ENCODE results near the gene EMP3. TPM values are rescaled to one million over a fixed set of nuclear protein-coding genes. Genes with fewer than 3 reads are reported as not detected.

The EMP3 gene
- total and polyA plus RNA-seq, 2 of the 4 experiments (the other 2 are of a cell fraction): 147 to 632 TPM

GRCh38 chr19:48346191-48346590, 20.8 kb downstream of the EMP3 start:
- H2AK9ac ChIP-seq (replicated peaks; ENCODE audit: low read depth, low read length, poor library complexity): no peak overlapping the region
- no peaks in the 10 kb centered on the region for H3K9me3 ChIP-seq (ENCODE audit: control insufficient read depth, insufficient read depth, low read length)
- no peak overlapping the region for H3K14ac ChIP-seq (replicated peaks; ENCODE audit: low read depth, low read length)
- H3K9ac ChIP-seq (ENCODE audit: low read depth, low read length): no peak overlapping the region
- CTCF ChIA-PET: no interaction called here
- dilution Hi-C loops (cut with HindIII; ENCODE audit: low sequenced_read_pairs, unreplicated experiment): no loop called here
- H2BK5ac ChIP-seq (ENCODE audit: low read depth, low read length, poor library complexity, severe bottlenecking): no peak overlapping the region
- H2BK20ac ChIP-seq (ENCODE audit: low read depth, low read length): no peak overlapping the region
- POLR2A ChIA-PET (ENCODE audit: unreplicated experiment): interaction anchor here (0.7 kb wide), 1 partner anchor 12 kb away, joined by 3 read pairs; no protein-coding TSS in a partner anchor
- TF ChIP-seq CHD1 (IDR thresholded peaks at IDR 0.05; ENCODE audit: low read depth, low read length): no peak
- no peak for TF ChIP-seq ELK1 (IDR thresholded peaks at IDR 0.05; ENCODE audit: borderline replicate concordance, low read depth, low read length)
- no peak for TF ChIP-seq SMC3 (IDR thresholded peaks at IDR 0.05; ENCODE audit: low read depth, low read length)
- no peak for TF ChIP-seq BHLHE40 (IDR thresholded peaks at IDR 0.05; ENCODE audit: low read depth, low read length)
- TF ChIP-seq RFX5 (IDR thresholded peaks at IDR 0.05; ENCODE audit: low read depth, low read length): no peak
- no peak for TF ChIP-seq MAZ (IDR thresholded peaks at IDR 0.05; ENCODE audit: borderline replicate concordance, low read depth, low read length)
- TF ChIP-seq RAD21 (IDR thresholded peaks at IDR 0.05; ENCODE audit: low read length): no peak
- no peak for TF ChIP-seq MXI1 (IDR thresholded peaks at IDR 0.05; ENCODE audit: borderline replicate concordance, low read depth, low read length)
- no peak for TF ChIP-seq RCOR1 (IDR thresholded peaks at IDR 0.05; ENCODE audit: insufficient replicate concordance, low read length)
- no peak for TF ChIP-seq CTCF (conservative IDR thresholded peaks at IDR 0.05; ENCODE audit: low read depth, low read length)
- no peak for TF ChIP-seq MAFK (IDR thresholded peaks at IDR 0.05; ENCODE audit: low read depth, low read length)
- TF ChIP-seq POLR2A (IDR thresholded peaks at IDR 0.05; ENCODE audit: low read depth, low read length): no peak
- TF ChIP-seq USF2 (IDR thresholded peaks at IDR 0.05; ENCODE audit: low read depth, low read length): no peak
- TF ChIP-seq NFE2L2 (IDR thresholded peaks at IDR 0.05; ENCODE audit: low read depth, low read length): no peak
- TF ChIP-seq CEBPB (IDR thresholded peaks at IDR 0.05; ENCODE audit: low read depth, low read length): no peak; the same call in 1 of the 2 replicates
- no peak for TF ChIP-seq FOS (IDR thresholded peaks at IDR 0.05; ENCODE audit: low read depth, low read length)
- in situ Hi-C loops (cut with MboI; ENCODE audit: low sequenced_read_pairs): no loop called here
- no peaks in the 10 kb centered on the region for H3K4me1 ChIP-seq (ENCODE audit: control insufficient read depth, insufficient read depth, low read length)
- no peak overlapping the region for H3K18ac ChIP-seq (ENCODE audit: low read depth, low read length)
- no peak for ATAC-seq (ENCODE audit: low read depth)
- no peak overlapping the region for H3K4me3 ChIP-seq (ENCODE audit: insufficient read depth, low read depth, low read length)
- no TSS peak for BruUV-seq (replicated peaks)
- no peak overlapping the region for H2BK15ac ChIP-seq (ENCODE audit: low read depth, low read length)
- no peak overlapping the region for H3K56ac ChIP-seq (ENCODE audit: extremely low read depth, insufficient read depth, low read length)
- H3K27ac ChIP-seq (ENCODE audit: insufficient read depth, low read length): no peak overlapping the region
- peaks cover 6% of the 10 kb centered on the region for H3K9me1 ChIP-seq (ENCODE audit: insufficient read depth, low read length)
- H4K91ac ChIP-seq (ENCODE audit: insufficient read depth, low read depth, low read length): no peak overlapping the region
- H2AK5ac ChIP-seq (ENCODE audit: low read depth, low read length): no peak overlapping the region
- no peaks in the 10 kb centered on the region for H4K20me1 ChIP-seq (ENCODE audit: insufficient read depth, low read length)
- H2BK120ac ChIP-seq (ENCODE audit: low read depth, low read length): no peak overlapping the region
- H3K79me1 ChIP-seq (ENCODE audit: low read depth in 1 of 2, low read length in 2 of 2): no peaks in the 10 kb centered on the region
- no peaks in the 10 kb centered on the region for H3K27me3 ChIP-seq (ENCODE audit: control insufficient read depth, insufficient read depth, low read length)
- DNase-seq: no peak
- intact Hi-C loops (cut with micrococcal nuclease): no loop called here
- H4K8ac ChIP-seq (ENCODE audit: low read depth in 2 of 2, low read length in 2 of 2): no peak overlapping the region
- no peaks in the 10 kb centered on the region for H3K36me3 ChIP-seq (ENCODE audit: control insufficient read depth, insufficient read depth, low read length)
- H3K4me2 ChIP-seq (ENCODE audit: low read depth, low read length): no peak overlapping the region
- H2AFZ ChIP-seq (replicated peaks; ENCODE audit: low read length, poor library complexity): no peak overlapping the region
- no peak overlapping the region for H3K23ac ChIP-seq (ENCODE audit: low read depth, low read length)
- H3K4ac ChIP-seq (ENCODE audit: low read depth, low read length): no peak overlapping the region
- no peak overlapping the region for H4K5ac ChIP-seq (ENCODE audit: low read depth, low read length)
- no CpG with 5 or more reads among the region's 2 CpGs for WGBS, 2 experiments (ENCODE audit: extremely low coverage in 2 of 2, insufficient read length in 1 of 2)

Measured in IMR-90 (cell line).